ENCODE data around the gene ZNF415. TPM values are rescaled to one million over a fixed set of nuclear protein-coding genes. Genes with fewer than 3 reads are reported as not detected.

Gene ZNF415
- total RNA-seq, 1 experiment from 2014 or later: not detected

DNA sequence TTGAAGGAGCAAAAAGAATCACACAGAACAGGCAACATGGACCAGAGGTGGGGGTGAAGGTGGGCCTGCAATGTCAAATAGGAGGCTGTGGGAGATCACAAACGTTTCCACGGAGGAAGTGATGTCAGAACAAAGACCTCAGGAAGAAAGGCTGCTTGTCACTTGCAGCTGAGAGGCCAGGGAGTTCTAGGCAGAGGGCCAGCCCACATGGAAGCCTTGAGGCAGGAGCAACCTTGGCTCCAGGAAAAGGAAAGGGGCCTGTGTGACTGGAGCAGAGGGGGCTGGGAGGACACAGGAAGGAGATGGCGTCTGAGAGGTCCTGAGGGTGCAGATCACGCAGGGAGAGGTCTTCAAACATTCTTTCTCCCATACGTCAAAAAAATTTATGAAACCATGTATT lies 45.8 kb downstream of the ZNF415 start:
- DNase-seq (ENCODE audit: unreplicated experiment): no peak
- POLR2A ChIA-PET: no interaction called here
- TF ChIP-seq, protein P1, sequence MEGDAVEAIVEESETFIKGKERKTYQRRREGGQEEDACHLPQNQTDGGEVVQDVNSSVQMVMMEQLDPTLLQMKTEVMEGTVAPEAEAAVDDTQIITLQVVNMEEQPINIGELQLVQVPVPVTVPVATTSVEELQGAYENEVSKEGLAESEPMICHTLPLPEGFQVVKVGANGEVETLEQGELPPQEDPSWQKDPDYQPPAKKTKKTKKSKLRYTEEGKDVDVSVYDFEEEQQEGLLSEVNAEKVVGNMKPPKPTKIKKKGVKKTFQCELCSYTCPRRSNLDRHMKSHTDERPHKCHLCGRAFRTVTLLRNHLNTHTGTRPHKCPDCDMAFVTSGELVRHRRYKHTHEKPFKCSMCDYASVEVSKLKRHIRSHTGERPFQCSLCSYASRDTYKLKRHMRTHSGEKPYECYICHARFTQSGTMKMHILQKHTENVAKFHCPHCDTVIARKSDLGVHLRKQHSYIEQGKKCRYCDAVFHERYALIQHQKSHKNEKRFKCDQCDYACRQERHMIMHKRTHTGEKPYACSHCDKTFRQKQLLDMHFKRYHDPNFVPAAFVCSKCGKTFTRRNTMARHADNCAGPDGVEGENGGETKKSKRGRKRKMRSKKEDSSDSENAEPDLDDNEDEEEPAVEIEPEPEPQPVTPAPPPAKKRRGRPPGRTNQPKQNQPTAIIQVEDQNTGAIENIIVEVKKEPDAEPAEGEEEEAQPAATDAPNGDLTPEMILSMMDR (IDR thresholded peaks at IDR 0.05; ENCODE audit: unreplicated experiment): no peak
- CTCF ChIA-PET: interaction anchor here (1.0 kb wide), 1 partner anchor 10 kb away, joined by 4 read pairs; no protein-coding TSS in a partner anchor
- BruUV-seq (replicated peaks): no TSS peak
- H3K27me3 Mint-ChIP-seq (ENCODE audit: insufficient read depth, unreplicated experiment): no peaks in the 10 kb centered on the region
- intact Hi-C loops (cut with micrococcal nuclease): no loop called here
- H3K9me3 Mint-ChIP-seq (ENCODE audit: unreplicated experiment): peaks cover 17% of the 10 kb centered on the region
- peaks cover 71% of the 10 kb centered on the region for H3K36me3 Mint-ChIP-seq (ENCODE audit: insufficient read depth, unreplicated experiment)
- no peak overlapping the region for H3K4me3 Mint-ChIP-seq (ENCODE audit: unreplicated experiment)
- peak overlapping the region; percentile 36 for H3K27ac Mint-ChIP-seq (ENCODE audit: low read depth, unreplicated experiment)
- H3K4me1 Mint-ChIP-seq (ENCODE audit: insufficient read depth, unreplicated experiment): no peaks in the 10 kb centered on the region

DNA sequence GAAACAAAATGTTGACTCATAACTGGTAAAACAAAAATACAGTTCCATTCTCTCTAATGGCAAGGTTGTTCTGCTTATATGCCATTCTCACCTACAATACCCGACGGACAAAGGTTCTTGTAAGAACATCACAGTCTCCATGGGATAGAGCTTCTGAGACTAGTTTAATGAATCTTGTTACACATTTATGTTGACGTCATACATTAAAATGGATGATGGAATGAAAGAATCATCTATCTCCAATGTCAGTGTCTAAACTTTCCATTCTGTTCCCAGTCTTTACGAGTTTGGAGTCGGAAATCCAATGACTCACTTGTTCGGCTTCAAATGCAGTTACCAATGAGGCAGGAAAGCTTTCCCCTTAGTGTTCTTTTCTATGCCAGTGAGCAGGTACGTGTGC lies 47.2 kb downstream of the ZNF415 start:
- intact Hi-C loops (cut with micrococcal nuclease): no loop called here
- ChIA-PET POLR2A (no interaction called here), CTCF (no interaction called here)
- no peaks in the 10 kb centered on the region for H3K4me1 Mint-ChIP-seq (ENCODE audit: insufficient read depth, unreplicated experiment)
- H3K27me3 Mint-ChIP-seq (ENCODE audit: insufficient read depth, unreplicated experiment): no peaks in the 10 kb centered on the region
- peaks cover 60% of the 10 kb centered on the region for H3K36me3 Mint-ChIP-seq (ENCODE audit: insufficient read depth, unreplicated experiment)
- BruUV-seq (replicated peaks): no TSS peak
- no peak for DNase-seq (ENCODE audit: unreplicated experiment)
- TF ChIP-seq, protein P1 (IDR thresholded peaks at IDR 0.05; ENCODE audit: unreplicated experiment): no peak
- H3K27ac Mint-ChIP-seq (ENCODE audit: low read depth, unreplicated experiment): no peak overlapping the region
- no peak overlapping the region for H3K4me3 Mint-ChIP-seq (ENCODE audit: unreplicated experiment)
- H3K9me3 Mint-ChIP-seq (ENCODE audit: unreplicated experiment): peaks cover 28% of the 10 kb centered on the region

DNA sequence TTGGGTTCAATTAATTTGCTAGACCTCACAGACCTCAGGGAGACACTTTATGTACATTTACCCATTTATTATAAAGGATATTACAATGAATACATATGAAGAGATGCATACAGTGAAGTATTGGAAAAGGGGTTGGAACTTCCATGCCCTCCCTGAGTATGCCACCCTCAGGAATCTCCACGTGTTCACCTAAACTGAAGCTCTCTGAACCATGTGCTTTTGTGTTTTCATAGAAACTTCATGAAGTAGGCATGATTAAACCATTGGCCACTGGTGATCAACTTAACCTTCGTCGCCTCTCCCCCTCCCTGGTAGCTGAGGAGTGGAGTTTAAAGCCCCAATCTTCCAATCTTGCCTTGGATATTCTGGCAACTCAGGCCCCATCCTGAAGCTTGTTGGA lies 49.8 kb downstream of the ZNF415 start:
- Mint-ChIP-seq H3K27ac (ENCODE audit: low read depth, unreplicated experiment) (no peak overlapping the region), H3K27me3 (ENCODE audit: insufficient read depth, unreplicated experiment) (no peaks in the 10 kb centered on the region), H3K4me3 (ENCODE audit: unreplicated experiment) (no peak overlapping the region), H3K9me3 (ENCODE audit: unreplicated experiment) (peaks cover 35% of the 10 kb centered on the region), H3K36me3 (ENCODE audit: insufficient read depth, unreplicated experiment) (peaks cover 50% of the 10 kb centered on the region), H3K4me1 (ENCODE audit: insufficient read depth, unreplicated experiment) (no peaks in the 10 kb centered on the region)
- TF ChIP-seq, protein P1 (IDR thresholded peaks at IDR 0.05; ENCODE audit: unreplicated experiment): no peak
- no TSS peak for BruUV-seq (replicated peaks)
- intact Hi-C loops (cut with micrococcal nuclease): no loop called here
- ChIA-PET CTCF (no interaction called here), POLR2A (interaction anchor here (1.9 kb wide), 1 partner anchor 19 kb away, joined by 6 read pairs; no protein-coding TSS in a partner anchor)
- DNase-seq (ENCODE audit: unreplicated experiment): no peak

DNA sequence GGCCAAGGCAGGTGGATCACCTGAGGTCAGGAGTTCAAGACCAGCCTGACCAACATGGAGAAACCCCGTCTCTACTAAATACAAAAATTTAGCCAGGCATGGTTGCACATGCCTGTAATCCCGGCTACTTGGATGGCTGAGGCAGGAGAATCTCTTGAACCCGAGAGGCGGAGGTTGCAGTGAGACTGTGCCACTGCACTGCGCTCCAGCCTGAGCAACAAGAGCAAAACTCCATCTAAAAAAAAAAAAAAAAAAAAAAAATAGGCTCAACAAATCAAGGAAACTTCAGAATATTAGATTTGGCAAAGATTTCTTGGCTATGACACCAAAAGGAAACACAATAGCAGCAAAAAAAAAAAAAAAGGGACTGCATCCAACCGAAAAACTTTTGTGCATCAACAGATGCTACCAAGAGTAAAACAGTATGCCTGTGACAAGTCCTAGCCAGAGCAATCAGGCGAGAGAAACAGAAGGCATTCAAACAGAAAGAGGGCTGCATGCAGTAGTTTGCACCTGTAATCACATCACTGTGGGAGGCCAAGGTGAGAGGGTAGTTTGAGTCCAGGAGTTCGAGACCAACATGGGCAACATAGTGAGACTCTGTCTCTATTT lies 53.3 kb downstream of the ZNF415 start:
- no peaks in the 10 kb centered on the region for H3K4me1 Mint-ChIP-seq (ENCODE audit: insufficient read depth, unreplicated experiment)
- H3K36me3 Mint-ChIP-seq (ENCODE audit: insufficient read depth, unreplicated experiment): peaks cover 47% of the 10 kb centered on the region
- no peak for DNase-seq (ENCODE audit: unreplicated experiment)
- no TSS peak for BruUV-seq (replicated peaks)
- CTCF ChIA-PET: no interaction called here
- H3K27ac Mint-ChIP-seq (ENCODE audit: low read depth, unreplicated experiment): no peak overlapping the region
- H3K9me3 Mint-ChIP-seq (ENCODE audit: unreplicated experiment): peaks cover 30% of the 10 kb centered on the region
- H3K27me3 Mint-ChIP-seq (ENCODE audit: insufficient read depth, unreplicated experiment): no peaks in the 10 kb centered on the region
- H3K4me3 Mint-ChIP-seq (ENCODE audit: unreplicated experiment): no peak overlapping the region
- TF ChIP-seq, protein P1 (IDR thresholded peaks at IDR 0.05; ENCODE audit: unreplicated experiment): no peak
- POLR2A ChIA-PET: no interaction called here
- intact Hi-C loops (cut with micrococcal nuclease): no loop called here
